Stomach (tissue), 9 donors: ENCODE measurements around the gene RIMS1. TPM values are rescaled to one million over a fixed set of nuclear protein-coding genes. Genes with fewer than 3 reads are reported as not detected.

Experiments
- DNase-seq, 2 donors: peaks; one replicate each; pipeline versions ENCODE4 v3.0.0 to v3.0.0-alpha.2; 2013 to 2019
- H3K27ac ChIP-seq, 5 donors: fragments of 200-600 bp in 4 of 5; sonication (generic) in 4 of 5; one replicate each; pipeline ENCODE4 v1.5.1; 2013 to 2019; ENCODE audit warnings: mild to moderate bottlenecking in 1 of 5, moderate library complexity in 1 of 5
- H3K27me3 ChIP-seq, 3 donors: fragments of 200-600 bp; sonication (generic); one replicate each; pipeline ENCODE4 v1.5.1; 2017 to 2019; ENCODE audit warnings: mixed run types in 1 of 3
- H3K36me3 ChIP-seq, 4 donors: fragments of 200-600 bp; sonication (generic); 1 replicate in 3 of 4; 2 replicates in 1 of 4; pipeline ENCODE4 v1.5.1; 2016 to 2019
- H3K4me1 ChIP-seq, 4 donors: fragments of 200-600 bp; sonication (generic); one replicate each; pipeline ENCODE4 v1.5.1; 2016 to 2019
- H3K4me3 ChIP-seq, 4 donors: fragments of 200-600 bp; sonication (generic) in 3 of 4; one replicate each; pipeline ENCODE4 v1.5.1; 2016 to 2019; ENCODE audit warnings: mild to moderate bottlenecking in 1 of 4
- H3K9me3 ChIP-seq, 4 donors: fragments of 200-600 bp; sonication (generic); one replicate each; pipeline ENCODE4 v1.5.1; 2016 to 2019
- EP300 ChIP-seq: sonication (generic); formaldehyde crosslinking; IDR thresholded peaks from one replicate; pipeline ENCODE4 v1.6.1; 2017; ENCODE audit warnings: antibody characterized with exemption
- POLR2A ChIP-seq, 4 donors: fragments of 450-650 bp; IDR thresholded peaks; one replicate each; pipeline ENCODE4 v1.6.1; 2016; ENCODE audit warnings: antibody characterized with exemption in 4 of 4, control low read depth in 2 of 4, mild to moderate bottlenecking in 1 of 4, moderate library complexity in 1 of 4
- POLR2AphosphoS5 ChIP-seq, 3 donors: sonication (generic); formaldehyde crosslinking; IDR thresholded peaks; one replicate each; pipeline ENCODE4 v1.6.1; 2016; ENCODE audit warnings: antibody characterized with exemption in 3 of 3
- WGBS, 5 donors: extraction: QIAGEN DNeasy Blood & Tissue Kit in 3 of 5; methylation state at CpG; one replicate each; pipeline versions ENCODE4 v1.1.5 to v1.1.7; 2013 to 2018; 5-methylcytosine and 5-hydroxymethylcytosine counted together
- intact Hi-C: fragments of 100-400 bp; cut with DNase I; formaldehyde crosslinking; loops from one replicate; pipeline ENCODE4 v1.15.1; 2023; ENCODE audit warnings: low total_unique reads
- polyA plus RNA-seq, 3 donors: library from polyadenylated mRNA; stranded (reverse); fragments of 200-250 nt; gene quantifications; one replicate each; pipeline ENCODE4 v1.2.3, GENCODE V29; 2013
- total RNA-seq, 5 donors: library from RNA; depleted of rRNA; stranded (reverse); fragments of >200 nt; gene quantifications; one replicate each; pipeline versions ENCODE4 v1.1.0 to v1.2.3, GENCODE V29; 2014 to 2016
- TF ChIP-seq, protein P1 (sequence below), 7 experiments: fragments of 450-650 bp in 4 of 7; fragments of 200-600 bp in 3 of 7; sonication (generic) in 3 of 7; IDR thresholded peaks; one replicate each; pipeline ENCODE4 v1.5.1; 2016 to 2019; ENCODE audit warnings: antibody characterized with exemption in 7 of 7, control low read depth in 2 of 7, mild to moderate bottlenecking in 1 of 7
- donor health status: healthy with polysubstance abuse.
- donor health status: Bipolar disorder and iron deficiency.
- donor health status: healthy.

The RIMS1 gene
- total and polyA plus RNA-seq, 8 donors: 0.13 to 45.2 (median 5.1) TPM

DNA sequence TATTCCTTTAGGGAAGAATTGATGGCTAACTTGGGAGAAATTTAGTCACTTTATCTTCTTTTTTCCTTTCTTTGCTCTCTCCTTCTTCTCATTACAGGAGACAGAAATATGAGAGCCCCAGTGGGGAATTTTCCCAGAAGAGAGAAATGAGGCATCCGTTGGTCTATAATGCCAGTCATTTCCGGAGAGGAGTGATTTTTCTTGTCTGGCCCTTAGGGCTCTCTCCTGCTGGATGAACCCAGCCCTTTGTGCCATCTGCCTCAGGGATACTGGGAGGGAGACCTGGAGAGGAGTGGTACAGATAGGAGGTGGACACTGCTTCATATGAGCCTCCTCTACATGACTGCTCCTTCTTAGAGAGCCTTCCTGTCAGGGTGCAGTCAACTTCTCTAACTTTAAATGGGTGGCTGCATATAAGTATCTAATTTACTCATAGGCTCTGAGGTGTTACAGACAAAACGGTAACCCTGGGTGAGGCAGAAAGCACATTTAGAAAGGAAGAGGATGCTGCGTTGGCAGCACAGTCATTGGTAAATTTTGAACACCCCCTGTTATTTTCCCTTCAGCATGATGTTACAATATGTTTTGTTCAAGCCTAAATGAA lies 21.9 kb downstream of the RIMS1 start:
- TF ChIP-seq POLR2AphosphoS5 (IDR thresholded peaks at IDR 0.05) (no peak), EP300 (no peak), POLR2A (IDR thresholded peaks at IDR 0.05) (no peak)
- TF ChIP-seq, protein P1, sequence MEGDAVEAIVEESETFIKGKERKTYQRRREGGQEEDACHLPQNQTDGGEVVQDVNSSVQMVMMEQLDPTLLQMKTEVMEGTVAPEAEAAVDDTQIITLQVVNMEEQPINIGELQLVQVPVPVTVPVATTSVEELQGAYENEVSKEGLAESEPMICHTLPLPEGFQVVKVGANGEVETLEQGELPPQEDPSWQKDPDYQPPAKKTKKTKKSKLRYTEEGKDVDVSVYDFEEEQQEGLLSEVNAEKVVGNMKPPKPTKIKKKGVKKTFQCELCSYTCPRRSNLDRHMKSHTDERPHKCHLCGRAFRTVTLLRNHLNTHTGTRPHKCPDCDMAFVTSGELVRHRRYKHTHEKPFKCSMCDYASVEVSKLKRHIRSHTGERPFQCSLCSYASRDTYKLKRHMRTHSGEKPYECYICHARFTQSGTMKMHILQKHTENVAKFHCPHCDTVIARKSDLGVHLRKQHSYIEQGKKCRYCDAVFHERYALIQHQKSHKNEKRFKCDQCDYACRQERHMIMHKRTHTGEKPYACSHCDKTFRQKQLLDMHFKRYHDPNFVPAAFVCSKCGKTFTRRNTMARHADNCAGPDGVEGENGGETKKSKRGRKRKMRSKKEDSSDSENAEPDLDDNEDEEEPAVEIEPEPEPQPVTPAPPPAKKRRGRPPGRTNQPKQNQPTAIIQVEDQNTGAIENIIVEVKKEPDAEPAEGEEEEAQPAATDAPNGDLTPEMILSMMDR (IDR thresholded peaks at IDR 0.05): no peak
- no peak overlapping the region for H3K4me3 ChIP-seq

DNA sequence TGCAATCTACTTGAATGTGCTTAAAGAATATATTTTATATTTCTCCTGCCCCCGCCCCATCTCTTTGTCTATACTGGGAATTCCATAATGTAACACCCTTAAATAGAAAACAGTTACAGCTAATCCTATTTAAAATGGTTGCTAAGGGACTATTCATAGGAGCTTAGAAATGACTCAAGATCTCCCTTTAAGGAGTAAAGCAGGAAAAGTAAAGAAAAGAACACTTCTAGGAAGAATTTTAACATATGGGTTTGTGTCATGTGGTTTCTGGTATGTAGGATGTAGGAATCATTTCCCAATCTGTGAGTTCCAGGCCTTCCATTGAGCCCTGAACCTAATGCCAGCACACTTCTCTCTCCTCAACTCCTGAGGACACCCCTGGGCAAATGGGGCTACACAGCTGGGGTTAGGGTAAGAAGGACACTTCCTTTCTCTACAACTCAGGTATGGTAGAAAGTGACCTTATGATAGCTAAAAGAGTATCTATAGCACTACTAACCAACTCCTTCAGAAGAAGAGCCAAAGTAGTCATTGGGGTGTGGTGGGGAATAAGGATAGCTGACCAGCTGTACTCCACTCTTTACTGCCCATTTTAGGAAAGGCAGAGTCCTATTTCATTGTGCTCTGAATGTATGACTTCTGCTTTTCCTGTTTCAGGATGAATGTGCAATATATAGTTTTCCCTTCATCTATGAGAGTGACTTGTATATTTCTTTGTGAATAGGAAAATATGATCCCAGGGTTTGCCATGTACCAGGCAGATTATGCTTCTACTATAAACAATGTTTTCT lies 27.3 kb downstream of the RIMS1 start:
- Histone ChIP-seq H3K9me3 (no peaks in the 10 kb centered on the region), H3K27me3 (no peaks in the 10 kb centered on the region), H3K27ac (no peak overlapping the region), H3K4me3 (no peak overlapping the region), H3K36me3 (no peaks in the 10 kb centered on the region), H3K4me1 (no peaks in the 10 kb centered on the region)
- intact Hi-C loops: no loop called here
- TF ChIP-seq POLR2A (IDR thresholded peaks at IDR 0.05) (no peak), EP300 (no peak), POLR2AphosphoS5 (IDR thresholded peaks at IDR 0.05) (no peak)
- TF ChIP-seq, protein P1 (IDR thresholded peaks at IDR 0.05): no peak
- no peak for DNase-seq
- 84 to 94% (median 92%) methylated on average over 1 of the region's 1 CpG for WGBS, 5 donors

More for the DNA sequence above, 21.9 kb downstream of the RIMS1 start:
- no peaks in the 10 kb centered on the region for H3K9me3 ChIP-seq
- H3K27me3 ChIP-seq: no peaks in the 10 kb centered on the region
- H3K4me1 ChIP-seq: no peaks in the 10 kb centered on the region
- no peak overlapping the region for H3K27ac ChIP-seq
- intact Hi-C loops: no loop called here
- no peaks in the 10 kb centered on the region for H3K36me3 ChIP-seq
- 80 to 87% (median 86%) methylated on average over 4 of the region's 4 CpGs for WGBS, 5 donors
- DNase-seq: no peak

DNA sequence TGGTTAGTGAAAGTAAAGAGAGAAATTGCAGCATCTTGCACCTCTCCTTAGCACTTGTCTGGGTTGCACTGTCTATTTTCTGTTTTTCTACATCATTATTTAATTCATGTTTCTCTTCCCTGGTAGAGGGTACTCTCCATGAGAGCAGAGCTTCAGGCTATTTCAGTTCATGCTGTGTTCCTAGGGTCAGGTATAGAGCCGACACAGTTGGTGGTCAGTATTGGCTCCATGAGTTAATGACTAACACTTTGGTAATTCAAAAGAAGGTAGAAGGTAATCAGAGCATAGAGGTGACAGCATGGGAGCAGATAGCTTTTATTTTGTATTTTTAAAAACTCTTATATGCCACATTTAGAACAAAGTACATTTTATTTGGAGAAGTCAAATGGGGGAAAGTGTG lies 42.7 kb downstream of the RIMS1 start:
- H3K9me3 ChIP-seq: no peaks in the 10 kb centered on the region
- 61 to 77% (median 68%) methylated on average over 1 of the region's 1 CpG for WGBS, 5 donors
- H3K36me3 ChIP-seq: no peaks in the 10 kb centered on the region
- no peak overlapping the region for H3K4me3 ChIP-seq
- DNase-seq: no peak
- no peaks in the 10 kb centered on the region for H3K27me3 ChIP-seq
- no peaks in the 10 kb centered on the region for H3K4me1 ChIP-seq
- TF ChIP-seq EP300: no peak
- TF ChIP-seq POLR2A (IDR thresholded peaks at IDR 0.05): no peak
- no peak for TF ChIP-seq POLR2AphosphoS5 (IDR thresholded peaks at IDR 0.05)
- TF ChIP-seq, protein P1 (IDR thresholded peaks at IDR 0.05): no peak
- H3K27ac ChIP-seq: no peak overlapping the region
- intact Hi-C loops: no loop called here

DNA sequence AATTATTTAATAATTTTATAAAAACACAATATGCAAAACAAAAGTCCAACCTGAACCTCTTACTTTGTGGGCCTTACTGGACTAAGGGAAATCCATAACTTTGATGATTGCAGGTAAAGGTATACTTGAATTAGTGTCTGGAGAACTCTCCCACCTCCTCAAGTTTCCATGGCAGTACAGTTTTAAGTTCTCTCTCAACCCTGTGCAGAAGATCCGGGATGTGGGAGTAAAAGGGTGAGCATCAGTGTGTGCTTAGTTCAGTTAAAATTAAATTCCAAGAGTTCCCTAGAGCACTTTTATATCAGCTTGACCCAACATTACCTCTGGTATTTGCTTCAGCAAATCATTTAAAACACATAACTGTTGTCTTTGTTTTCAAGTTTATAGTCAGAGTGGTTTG lies 47.5 kb downstream of the RIMS1 start:
- intact Hi-C loops: no loop called here
- no peak for DNase-seq
- TF ChIP-seq POLR2A (IDR thresholded peaks at IDR 0.05) (no peak), EP300 (no peak), POLR2AphosphoS5 (IDR thresholded peaks at IDR 0.05) (no peak)
- TF ChIP-seq, protein P1 (IDR thresholded peaks at IDR 0.05): no peak
- Histone ChIP-seq H3K4me1 (no peaks in the 10 kb centered on the region), H3K9me3 (peaks cover 0 to 10% (median 3%) of the 10 kb centered on the region in 4 donors), H3K27ac (no peak overlapping the region), H3K4me3 (no peak overlapping the region), H3K36me3 (no peaks in the 10 kb centered on the region), H3K27me3 (no peaks in the 10 kb centered on the region)
- 74 to 85% (median 76%) methylated on average over 1 of the region's 1 CpG for WGBS, 5 donors
